Measurements from ENCODE around the gene TTYH1. TPM values are rescaled to one million over a fixed set of nuclear protein-coding genes. Genes with fewer than 3 reads are reported as not detected.

Gene TTYH1
- total RNA-seq, 1 donor from 2014 or later, result not detected

DNA sequence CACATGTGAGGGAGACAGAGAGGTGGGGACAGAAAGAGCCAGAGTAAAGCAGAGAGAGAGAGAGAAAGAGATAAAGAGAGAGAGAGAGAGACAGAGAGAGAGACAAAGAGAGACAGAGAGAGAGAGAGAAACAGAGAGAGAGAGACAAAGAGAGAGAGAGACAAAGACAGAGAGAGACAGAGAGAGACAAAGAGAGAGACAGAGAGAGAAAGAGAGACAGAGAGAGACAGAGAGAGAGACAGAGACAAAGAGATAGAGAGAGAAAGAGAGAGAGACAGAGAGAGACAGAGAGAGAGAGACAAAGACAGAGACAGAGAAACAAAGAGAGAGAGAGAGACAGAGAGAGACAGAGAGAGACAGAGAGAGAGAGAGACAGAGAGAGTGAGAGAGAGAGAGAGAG is 4.2 kb upstream of the TTYH1 start:
- Mint-ChIP-seq H3K27ac (ENCODE audit: unreplicated experiment) (no peak overlapping the region), H3K36me3 (ENCODE audit: low read depth) (no peaks in the 10 kb centered on the region), H3K27me3 (ENCODE audit: low read depth) (peaks cover 27% of the 10 kb centered on the region), H3K4me1 (ENCODE audit: low read depth) (no peaks in the 10 kb centered on the region), H3K4me3 (ENCODE audit: unreplicated experiment) (no peak overlapping the region), H3K9me3 (ENCODE audit: low read depth) (peaks cover 4% of the 10 kb centered on the region)
- DNase-seq (ENCODE audit: low spot score), result no peak
- TF ChIP-seq CTCF (IDR thresholded peaks at IDR 0.05), result no peak

DNA sequence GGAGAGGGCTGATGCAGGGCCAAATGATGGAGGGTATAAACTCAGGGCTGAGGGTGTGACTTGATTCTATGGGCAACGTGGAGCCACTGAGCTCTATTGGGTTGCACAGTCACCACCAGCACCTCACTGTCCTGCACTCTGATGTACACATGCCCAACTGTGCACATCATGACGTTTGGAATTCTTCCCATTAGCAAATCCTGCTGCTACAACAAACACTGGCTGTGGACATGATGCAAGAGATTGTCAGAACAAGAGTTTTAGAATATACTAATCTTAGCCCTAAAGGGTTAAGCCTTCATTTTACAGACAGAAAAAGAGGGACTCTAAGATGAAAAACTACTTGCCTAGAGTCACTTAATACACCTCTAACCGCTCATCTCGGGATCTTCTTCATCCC is 2.4 kb upstream of the TTYH1 start:
- TF ChIP-seq CTCF (IDR thresholded peaks at IDR 0.05), result no peak
- no peak overlapping the region for H3K27ac Mint-ChIP-seq (ENCODE audit: unreplicated experiment)
- H3K27me3 Mint-ChIP-seq (ENCODE audit: low read depth), result peaks cover 36% of the 10 kb centered on the region
- H3K4me1 Mint-ChIP-seq (ENCODE audit: low read depth), result no peaks in the 10 kb centered on the region
- peaks cover 4% of the 10 kb centered on the region for H3K9me3 Mint-ChIP-seq (ENCODE audit: low read depth)
- H3K36me3 Mint-ChIP-seq (ENCODE audit: low read depth), result peaks cover 3% of the 10 kb centered on the region
- DNase-seq (ENCODE audit: low spot score), result no peak
- no peak overlapping the region for H3K4me3 Mint-ChIP-seq (ENCODE audit: unreplicated experiment)

DNA sequence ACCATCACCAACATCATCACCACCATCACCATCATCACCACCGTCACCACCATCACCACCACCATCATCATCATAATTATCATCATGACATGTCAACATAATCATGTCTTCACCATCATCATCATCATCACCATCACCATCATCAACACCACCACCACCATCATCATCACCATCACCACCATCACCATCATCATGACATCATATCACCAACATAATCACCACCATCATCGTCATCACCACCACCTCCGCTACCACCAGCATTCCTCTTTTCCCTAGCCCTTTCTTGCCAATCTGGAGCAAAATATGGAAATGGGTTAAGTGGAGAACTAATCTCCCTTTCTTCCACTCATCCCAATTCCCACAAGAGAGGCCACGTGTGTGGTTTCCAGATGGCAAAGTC is 1.1 kb upstream of the TTYH1 start:
- Mint-ChIP-seq H3K36me3 (ENCODE audit: low read depth) (peaks cover 3% of the 10 kb centered on the region), H3K4me1 (ENCODE audit: low read depth) (peaks cover 5% of the 10 kb centered on the region), H3K27me3 (ENCODE audit: low read depth) (peaks cover 36% of the 10 kb centered on the region), H3K4me3 (ENCODE audit: unreplicated experiment) (no peak overlapping the region), H3K9me3 (ENCODE audit: low read depth) (peaks cover 4% of the 10 kb centered on the region), H3K27ac (ENCODE audit: unreplicated experiment) (no peak overlapping the region)
- DNase-seq (ENCODE audit: low spot score), result no peak
- TF ChIP-seq CTCF (IDR thresholded peaks at IDR 0.05), result no peak

GRCh38 chr19:54415901-54416673 is 823 bp downstream of the TTYH1 start:
- Mint-ChIP-seq H3K9me3 (ENCODE audit: low read depth) (peaks cover 4% of the 10 kb centered on the region), H3K27me3 (ENCODE audit: low read depth) (peaks cover 30% of the 10 kb centered on the region), H3K27ac (ENCODE audit: unreplicated experiment) (no peak overlapping the region), H3K4me1 (ENCODE audit: low read depth) (peaks cover 8% of the 10 kb centered on the region), H3K36me3 (ENCODE audit: low read depth) (peaks cover 3% of the 10 kb centered on the region), H3K4me3 (ENCODE audit: unreplicated experiment) (no peak overlapping the region)
- DNase-seq (ENCODE audit: low spot score), result no peak
- no peak for TF ChIP-seq CTCF (IDR thresholded peaks at IDR 0.05)

GRCh38 chr19:54416695-54417491 is 1.6 kb downstream of the TTYH1 start:
- TF ChIP-seq CTCF (IDR thresholded peaks at IDR 0.05), result no peak
- Mint-ChIP-seq H3K27me3 (ENCODE audit: low read depth) (peaks cover 34% of the 10 kb centered on the region), H3K9me3 (ENCODE audit: low read depth) (peaks cover 4% of the 10 kb centered on the region), H3K27ac (ENCODE audit: unreplicated experiment) (no peak overlapping the region), H3K4me1 (ENCODE audit: low read depth) (peaks cover 8% of the 10 kb centered on the region), H3K4me3 (ENCODE audit: unreplicated experiment) (no peak overlapping the region), H3K36me3 (ENCODE audit: low read depth) (peaks cover 3% of the 10 kb centered on the region)
- DNase-seq (ENCODE audit: low spot score), result no peak
